GM12874 (cell line): ENCODE data around the gene SPIN4.

Source experiments
- CTCF ChIP-seq: IDR thresholded peaks from 2 replicates; pipeline ENCODE4 v1.5.1; 2011; ENCODE audit warnings: low read depth, mild to moderate bottlenecking, control low read depth, low read length, moderate library complexity; ENCODE audit not compliant: insufficient read depth

SPIN4 gene

GRCh38 chrX:63350465-63350877 is 661 bp downstream of the SPIN4 start:
- no peak for TF ChIP-seq CTCF

- no peak for TF ChIP-seq CTCF
These were observed 1.8 kb downstream of the SPIN4 start for GRCh38 chrX:63349307-63349706.

- TF ChIP-seq CTCF, result no peak
These were observed 20.5 kb downstream of the SPIN4 start for GRCh38 chrX:63330681-63331080.

GRCh38 chrX:63327788-63328187 is 23.3 kb downstream of the SPIN4 start:
- TF ChIP-seq CTCF, result no peak

GRCh38 chrX:63299596-63299995 is 51.5 kb downstream of the SPIN4 start:
- no peak for TF ChIP-seq CTCF
